Peyer's patch (tissue), 4 donors: ENCODE measurements around the gene ILDR2.

Experiments used
- POLR2A ChIP-seq, 2 donors: fragments of 450-650 bp; IDR thresholded peaks; one replicate each; pipeline ENCODE4 v1.5.1; 2017; ENCODE audit warnings: antibody characterized with exemption in 2 of 2, mild to moderate bottlenecking in 2 of 2, moderate library complexity in 2 of 2
- TF ChIP-seq, protein P1 (sequence below), 6 experiments: fragments of 450-650 bp in 4 of 6; fragments of 200-600 bp in 2 of 6; sonication (generic) in 1 of 6; IDR thresholded peaks; one replicate each; pipeline ENCODE4 v1.5.1; 2017 to 2019; ENCODE audit warnings: antibody characterized with exemption in 6 of 6, mild to moderate bottlenecking in 3 of 6, moderate library complexity in 1 of 6

DNA sequence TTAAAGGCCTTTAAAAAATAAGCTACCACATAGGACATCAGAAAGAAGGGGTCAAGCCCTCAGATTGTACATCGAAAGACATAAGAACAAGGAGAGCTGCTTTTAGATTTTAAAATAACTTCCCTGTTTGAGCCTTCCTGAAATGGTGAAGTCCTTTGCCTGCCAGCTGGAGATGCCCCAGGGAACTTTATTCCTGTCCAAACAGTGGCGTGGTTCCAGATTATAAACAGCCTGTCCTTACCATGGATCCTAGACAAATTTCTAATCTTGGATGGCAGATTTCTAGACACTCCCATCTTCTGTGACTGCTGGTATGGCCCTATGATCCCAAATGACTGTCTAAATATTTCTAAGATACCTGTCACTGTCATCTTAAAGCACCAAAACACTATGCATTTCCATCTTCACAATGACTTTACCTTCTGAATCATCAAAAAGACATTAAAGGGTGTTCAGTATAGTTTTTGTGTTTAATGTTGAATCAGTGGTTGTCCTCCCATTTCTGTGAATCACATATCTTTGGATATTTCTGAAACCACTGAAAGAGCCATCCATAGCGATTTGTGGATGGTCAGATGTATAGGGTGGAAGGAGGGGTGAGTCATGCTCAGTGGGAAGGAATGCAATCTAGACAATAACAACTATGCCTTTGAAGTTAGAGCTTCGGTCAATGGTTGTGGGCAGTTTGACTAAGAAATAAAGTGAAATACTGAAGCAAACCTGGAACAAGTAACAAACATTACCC lies 23.2 kb downstream of the ILDR2 start:
- TF ChIP-seq, protein P1, sequence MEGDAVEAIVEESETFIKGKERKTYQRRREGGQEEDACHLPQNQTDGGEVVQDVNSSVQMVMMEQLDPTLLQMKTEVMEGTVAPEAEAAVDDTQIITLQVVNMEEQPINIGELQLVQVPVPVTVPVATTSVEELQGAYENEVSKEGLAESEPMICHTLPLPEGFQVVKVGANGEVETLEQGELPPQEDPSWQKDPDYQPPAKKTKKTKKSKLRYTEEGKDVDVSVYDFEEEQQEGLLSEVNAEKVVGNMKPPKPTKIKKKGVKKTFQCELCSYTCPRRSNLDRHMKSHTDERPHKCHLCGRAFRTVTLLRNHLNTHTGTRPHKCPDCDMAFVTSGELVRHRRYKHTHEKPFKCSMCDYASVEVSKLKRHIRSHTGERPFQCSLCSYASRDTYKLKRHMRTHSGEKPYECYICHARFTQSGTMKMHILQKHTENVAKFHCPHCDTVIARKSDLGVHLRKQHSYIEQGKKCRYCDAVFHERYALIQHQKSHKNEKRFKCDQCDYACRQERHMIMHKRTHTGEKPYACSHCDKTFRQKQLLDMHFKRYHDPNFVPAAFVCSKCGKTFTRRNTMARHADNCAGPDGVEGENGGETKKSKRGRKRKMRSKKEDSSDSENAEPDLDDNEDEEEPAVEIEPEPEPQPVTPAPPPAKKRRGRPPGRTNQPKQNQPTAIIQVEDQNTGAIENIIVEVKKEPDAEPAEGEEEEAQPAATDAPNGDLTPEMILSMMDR (IDR thresholded peaks at IDR 0.05), result no peak
- TF ChIP-seq POLR2A (IDR thresholded peaks at IDR 0.05), result no peak
